BE2C (cell line): ENCODE results near the gene RAPGEF2.

ENCODE experiments used
- DNase-seq: peaks from one replicate; pipeline ENCODE4 v3.0.0-alpha.2; 2020
- H3K27me3 ChIP-seq: fragments of 250-450 bp; sonication (Bioruptor Pico); 2 replicates; pipeline ENCODE4 v1.5.1; 2020; ENCODE audit warnings: mild to moderate bottlenecking
- H3K36me3 ChIP-seq: fragments of 250-450 bp; sonication (Bioruptor Pico); 2 replicates; pipeline ENCODE4 v1.5.1; 2020; ENCODE audit warnings: mild to moderate bottlenecking
- H3K4me1 ChIP-seq: fragments of 250-450 bp; sonication (Bioruptor Pico); 2 replicates; pipeline ENCODE4 v1.5.1; 2020
- H3K4me3 ChIP-seq: 2 replicates; pipeline ENCODE4 v1.5.1; 2011; ENCODE audit warnings: low read depth, low read length
- H3K9me3 ChIP-seq: fragments of 250-450 bp; sonication (Bioruptor Pico); 2 replicates; pipeline ENCODE4 v1.5.1; 2020
- TF ChIP-seq, protein P1 (sequence below): IDR thresholded peaks from 2 replicates; pipeline ENCODE4 v1.5.1; 2012; ENCODE audit warnings: mild to moderate bottlenecking, low read depth, low read length

The RAPGEF2 gene

DNA sequence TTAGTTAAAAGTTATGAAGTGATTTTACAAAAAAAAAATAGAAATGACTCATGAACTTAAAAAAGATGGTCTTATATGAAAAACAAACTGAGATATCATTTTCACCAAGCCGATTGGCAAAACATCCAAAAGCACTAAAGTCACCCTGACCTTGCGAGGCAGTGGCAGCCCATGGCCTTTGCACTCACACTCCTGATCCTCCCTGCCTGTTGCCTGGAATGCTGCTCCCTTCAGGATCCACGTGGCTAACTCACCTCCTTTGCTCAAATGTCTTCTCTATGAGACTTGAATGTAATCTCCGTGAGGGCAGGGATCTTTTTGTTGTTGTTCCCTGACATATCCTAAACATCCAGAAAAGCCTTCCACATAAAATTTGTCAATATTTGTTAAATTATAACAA lies 106.4 kb downstream of the RAPGEF2 start:
- Histone ChIP-seq H3K4me3 (no peak overlapping the region), H3K9me3 (no peaks in the 10 kb centered on the region), H3K4me1 (no peaks in the 10 kb centered on the region), H3K36me3 (no peaks in the 10 kb centered on the region), H3K27me3 (no peaks in the 10 kb centered on the region)
- TF ChIP-seq, protein P1, sequence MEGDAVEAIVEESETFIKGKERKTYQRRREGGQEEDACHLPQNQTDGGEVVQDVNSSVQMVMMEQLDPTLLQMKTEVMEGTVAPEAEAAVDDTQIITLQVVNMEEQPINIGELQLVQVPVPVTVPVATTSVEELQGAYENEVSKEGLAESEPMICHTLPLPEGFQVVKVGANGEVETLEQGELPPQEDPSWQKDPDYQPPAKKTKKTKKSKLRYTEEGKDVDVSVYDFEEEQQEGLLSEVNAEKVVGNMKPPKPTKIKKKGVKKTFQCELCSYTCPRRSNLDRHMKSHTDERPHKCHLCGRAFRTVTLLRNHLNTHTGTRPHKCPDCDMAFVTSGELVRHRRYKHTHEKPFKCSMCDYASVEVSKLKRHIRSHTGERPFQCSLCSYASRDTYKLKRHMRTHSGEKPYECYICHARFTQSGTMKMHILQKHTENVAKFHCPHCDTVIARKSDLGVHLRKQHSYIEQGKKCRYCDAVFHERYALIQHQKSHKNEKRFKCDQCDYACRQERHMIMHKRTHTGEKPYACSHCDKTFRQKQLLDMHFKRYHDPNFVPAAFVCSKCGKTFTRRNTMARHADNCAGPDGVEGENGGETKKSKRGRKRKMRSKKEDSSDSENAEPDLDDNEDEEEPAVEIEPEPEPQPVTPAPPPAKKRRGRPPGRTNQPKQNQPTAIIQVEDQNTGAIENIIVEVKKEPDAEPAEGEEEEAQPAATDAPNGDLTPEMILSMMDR = no peak
- DNase-seq = no peak

DNA sequence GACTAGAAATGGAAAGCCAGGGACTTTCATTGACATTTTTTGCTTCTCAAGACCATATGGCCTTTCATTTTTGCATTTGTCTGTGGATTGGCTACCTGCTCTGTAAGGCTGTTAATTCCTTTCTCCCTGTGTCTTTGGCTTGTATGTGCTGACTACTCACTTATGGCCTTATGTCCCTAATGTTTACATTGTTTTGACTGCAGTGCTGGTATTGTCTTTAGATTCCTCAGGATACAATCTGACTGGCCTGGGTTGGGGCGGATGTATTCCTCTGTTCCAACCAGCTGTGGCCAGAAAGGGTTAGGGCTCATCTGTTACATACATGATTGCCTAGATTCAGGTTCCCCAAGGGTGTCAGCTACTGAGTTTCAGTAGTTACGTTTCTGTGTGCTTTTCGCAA lies 108.1 kb downstream of the RAPGEF2 start:
- Histone ChIP-seq H3K9me3 (no peaks in the 10 kb centered on the region), H3K27me3 (no peaks in the 10 kb centered on the region), H3K36me3 (no peaks in the 10 kb centered on the region), H3K4me3 (no peak overlapping the region), H3K4me1 (no peaks in the 10 kb centered on the region)
- TF ChIP-seq, protein P1 = no peak
- no peak for DNase-seq

DNA sequence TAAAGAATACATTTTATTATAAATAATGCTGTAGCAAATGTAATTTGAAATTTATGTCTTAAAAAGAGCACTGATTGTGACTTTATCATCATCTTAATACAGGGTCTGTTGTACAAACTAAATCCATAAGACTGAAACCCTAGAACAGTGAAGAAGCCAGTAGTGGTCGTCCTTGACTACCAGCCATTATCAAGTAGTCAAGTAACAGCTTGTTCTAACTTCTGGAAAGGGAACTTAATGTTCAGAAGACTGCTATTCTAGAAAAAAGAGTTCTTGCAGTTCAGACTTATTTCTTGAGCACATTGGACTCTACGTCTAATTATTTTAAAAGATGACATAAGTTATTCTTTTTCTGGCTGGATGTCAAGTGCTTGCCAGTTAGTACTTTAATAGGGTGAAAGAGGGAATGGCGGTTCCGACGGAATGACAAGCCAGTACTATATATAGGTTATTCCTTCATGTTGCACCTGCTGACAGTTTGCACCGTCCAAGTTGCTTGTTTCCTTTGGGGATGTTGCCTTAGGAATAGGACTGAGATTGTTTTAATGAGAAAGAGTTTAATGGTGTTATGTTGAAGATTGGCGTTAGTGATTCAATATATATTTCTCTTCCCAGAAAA lies 109.9 kb downstream of the RAPGEF2 start:
- DNase-seq = no peak
- no peaks in the 10 kb centered on the region for H3K9me3 ChIP-seq
- no peaks in the 10 kb centered on the region for H3K27me3 ChIP-seq
- TF ChIP-seq, protein P1 = no peak
- H3K4me1 ChIP-seq = no peaks in the 10 kb centered on the region
- no peaks in the 10 kb centered on the region for H3K36me3 ChIP-seq
- H3K4me3 ChIP-seq = no peak overlapping the region

DNA sequence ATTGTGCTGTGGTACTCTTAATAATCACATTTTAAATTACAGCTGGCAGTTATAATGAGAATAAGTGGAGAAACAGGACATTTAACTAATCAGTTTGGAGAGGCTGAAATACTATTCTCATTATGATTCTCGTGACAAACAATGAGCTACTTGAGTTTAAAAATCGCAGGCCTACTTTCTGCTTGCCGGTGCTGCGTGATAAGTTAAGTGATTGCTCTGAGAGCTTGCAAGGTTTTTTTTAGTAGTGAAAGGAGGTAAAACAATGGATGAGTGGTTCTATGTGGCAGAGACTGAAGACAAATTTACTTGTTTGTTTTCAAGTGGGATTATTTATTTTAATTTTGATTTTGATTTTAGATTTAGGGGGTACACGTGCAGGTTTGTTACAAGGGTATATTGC lies 114.0 kb downstream of the RAPGEF2 start:
- Histone ChIP-seq H3K9me3 (no peaks in the 10 kb centered on the region), H3K4me3 (no peak overlapping the region), H3K4me1 (no peaks in the 10 kb centered on the region), H3K27me3 (no peaks in the 10 kb centered on the region), H3K36me3 (no peaks in the 10 kb centered on the region)
- TF ChIP-seq, protein P1 = no peak
- no peak for DNase-seq

- Histone ChIP-seq H3K36me3 (no peaks in the 10 kb centered on the region), H3K9me3 (no peaks in the 10 kb centered on the region), H3K4me1 (no peaks in the 10 kb centered on the region), H3K4me3 (no peak overlapping the region), H3K27me3 (no peaks in the 10 kb centered on the region)
- TF ChIP-seq, protein P1 = no peak
- no peak for DNase-seq
These were observed 117.0 kb downstream of the RAPGEF2 start for GRCh38 chr4:159219862-159220261.

- Histone ChIP-seq H3K9me3 (no peaks in the 10 kb centered on the region), H3K36me3 (no peaks in the 10 kb centered on the region), H3K27me3 (no peaks in the 10 kb centered on the region), H3K4me3 (no peak overlapping the region), H3K4me1 (no peaks in the 10 kb centered on the region)
- TF ChIP-seq, protein P1 = no peak
- no peak for DNase-seq
These were observed 117.5 kb downstream of the RAPGEF2 start for GRCh38 chr4:159220353-159220752.
